Hypothalamus (tissue), 51 donors: Measurements from ENCODE around the gene ZBTB9.

ENCODE experiments used
- DNase-seq, 51 donors: peaks; one replicate each; lab custom pipeline; 2025; lab: John Stamatoyannopoulos, UW

ZBTB9 gene

GRCh38 chr6:33430991-33431879, 23.1 kb upstream of the ZBTB9 start:
- peak in 50 of 51 donors; percentile 15 to 91 (median 74) for DNase-seq

- no peak for DNase-seq
These were observed 22.4 kb upstream of the ZBTB9 start for GRCh38 chr6:33431880-33432541.

- no peak for DNase-seq
These were observed 21.8 kb upstream of the ZBTB9 start for GRCh38 chr6:33432546-33432945.

GRCh38 chr6:33433001-33433543, 21.3 kb upstream of the ZBTB9 start:
- DNase-seq: no peak

- DNase-seq: peak in 1 of 51 donors; percentile 14
These were observed 20.7 kb upstream of the ZBTB9 start for GRCh38 chr6:33433544-33434191.

GRCh38 chr6:33434961-33435360, 19.4 kb upstream of the ZBTB9 start:
- no peak for DNase-seq

GRCh38 chr6:33437666-33438065, 16.7 kb upstream of the ZBTB9 start:
- no peak for DNase-seq

GRCh38 chr6:33438978-33439594, 15.3 kb upstream of the ZBTB9 start:
- no peak for DNase-seq

- DNase-seq: peak in 2 of 51 donors; percentile 9 to 34
These were observed 14.3 kb upstream of the ZBTB9 start for GRCh38 chr6:33439956-33440648.

- no peak for DNase-seq
These were observed 13.6 kb upstream of the ZBTB9 start for GRCh38 chr6:33440649-33441309.

GRCh38 chr6:33441457-33441856, 12.9 kb upstream of the ZBTB9 start:
- DNase-seq: no peak

GRCh38 chr6:33442283-33442682, 12.1 kb upstream of the ZBTB9 start:
- no peak for DNase-seq

GRCh38 chr6:33443025-33443424, 11.4 kb upstream of the ZBTB9 start:
- no peak for DNase-seq

- no peak for DNase-seq
These were observed 10.5 kb upstream of the ZBTB9 start for GRCh38 chr6:33443619-33444504.

- DNase-seq: no peak
These were observed 9.2 kb upstream of the ZBTB9 start for GRCh38 chr6:33445119-33445603.

- no peak for DNase-seq
These were observed 8.0 kb upstream of the ZBTB9 start for GRCh38 chr6:33446356-33446755.

GRCh38 chr6:33450434-33450833, 3.9 kb upstream of the ZBTB9 start:
- DNase-seq: no peak

- no peak for DNase-seq
These were observed 2.8 kb upstream of the ZBTB9 start for GRCh38 chr6:33451606-33452005.
